KMS-11 (cell line): ENCODE data around the gene SGO2.

Experiments
- H2AFZ ChIP-seq: fragments of 200-600 bp; sonication (generic); 2 replicates; pipeline ENCODE4 v1.6.1; 2016; ENCODE audit warnings: antibody characterized with exemption, mixed run types, low read depth
- H3K27ac ChIP-seq: fragments of 200-600 bp; sonication (generic); 2 replicates; pipeline ENCODE4 v1.6.1; 2016; ENCODE audit warnings: mild to moderate bottlenecking, mixed run types
- H3K27me3 ChIP-seq: fragments of 200-600 bp; sonication (generic); 2 replicates; pipeline ENCODE4 v1.6.1; 2017; ENCODE audit warnings: mild to moderate bottlenecking, low read depth, mixed run types, moderate library complexity; ENCODE audit not compliant: insufficient read depth
- H3K36me3 ChIP-seq: fragments of 200-600 bp; sonication (generic); 2 replicates; pipeline ENCODE4 v1.6.1; 2017; ENCODE audit warnings: mild to moderate bottlenecking, mixed run types; ENCODE audit not compliant: insufficient read depth
- H3K4me1 ChIP-seq: fragments of 200-600 bp; sonication (generic); 2 replicates; pipeline ENCODE4 v1.6.1; 2016; ENCODE audit warnings: mild to moderate bottlenecking, low read depth, mixed run types; ENCODE audit not compliant: poor library complexity, severe bottlenecking
- H3K4me2 ChIP-seq: fragments of 200-600 bp; sonication (generic); 2 replicates; pipeline ENCODE4 v1.7.0; 2016; ENCODE audit warnings: mild to moderate bottlenecking, mixed run types
- H3K4me3 ChIP-seq: fragments of 200-600 bp; sonication (generic); IDR thresholded peaks from 2 replicates; pipeline ENCODE4 v1.6.1; 2017; ENCODE audit warnings: low read depth, low read length, mixed read lengths; ENCODE audit not compliant: insufficient read depth
- H3K79me2 ChIP-seq: fragments of 200-600 bp; sonication (generic); 2 replicates; pipeline ENCODE4 v1.6.1; 2016; ENCODE audit warnings: low read depth, mixed run types; ENCODE audit not compliant: insufficient read depth
- H3K9ac ChIP-seq: fragments of 200-600 bp; sonication (generic); 2 replicates; pipeline ENCODE4 v1.6.1; 2016; ENCODE audit warnings: mild to moderate bottlenecking, mixed run types
- H4K20me1 ChIP-seq: fragments of 200-600 bp; sonication (generic); 2 replicates; pipeline ENCODE4 v1.6.1; 2016; ENCODE audit warnings: mild to moderate bottlenecking, mixed run types; ENCODE audit not compliant: insufficient read depth
- CTCF ChIP-seq: fragments of 200-600 bp; sonication (generic); conservative IDR thresholded peaks from 2 replicates; pipeline ENCODE4 v1.6.1; 2017; ENCODE audit warnings: low read depth, mild to moderate bottlenecking, antibody characterized with exemption, low read length, moderate library complexity, mixed read lengths

Gene SGO2

GRCh38 chr2:200591308-200591707, 65.3 kb downstream of the SGO2 start:
- no peak for TF ChIP-seq CTCF
- Histone ChIP-seq H3K4me1 (no peaks in the 10 kb centered on the region), H2AFZ (no peak overlapping the region), H3K4me3 (no peak overlapping the region), H3K4me2 (no peak overlapping the region), H3K79me2 (no peaks in the 10 kb centered on the region), H4K20me1 (no peaks in the 10 kb centered on the region), H3K36me3 (no peaks in the 10 kb centered on the region), H3K9ac (no peak overlapping the region), H3K27ac (no peak overlapping the region), H3K27me3 (no peaks in the 10 kb centered on the region)

GRCh38 chr2:200592406-200593075, 66.5 kb downstream of the SGO2 start:
- Histone ChIP-seq H2AFZ (no peak overlapping the region), H3K27ac (no peak overlapping the region)

GRCh38 chr2:200593905-200594304, 67.9 kb downstream of the SGO2 start:
- H3K79me2 ChIP-seq = no peaks in the 10 kb centered on the region
- no peak overlapping the region for H3K9ac ChIP-seq
- no peaks in the 10 kb centered on the region for H3K4me1 ChIP-seq
- H3K27ac ChIP-seq = no peak overlapping the region
- no peak overlapping the region for H2AFZ ChIP-seq
- TF ChIP-seq CTCF = no peak
- H3K4me3 ChIP-seq = no peak overlapping the region
- no peak overlapping the region for H3K4me2 ChIP-seq
- no peaks in the 10 kb centered on the region for H3K36me3 ChIP-seq
- H4K20me1 ChIP-seq = no peaks in the 10 kb centered on the region
- H3K27me3 ChIP-seq = no peaks in the 10 kb centered on the region

More at GRCh38 chr2:200592406-200593075, 66.5 kb downstream of the SGO2 start:
- H3K27me3 ChIP-seq = no peaks in the 10 kb centered on the region
- H3K4me1 ChIP-seq = no peaks in the 10 kb centered on the region
- no peaks in the 10 kb centered on the region for H4K20me1 ChIP-seq
- no peak overlapping the region for H3K4me2 ChIP-seq
- no peaks in the 10 kb centered on the region for H3K79me2 ChIP-seq
- TF ChIP-seq CTCF = no peak
- no peak overlapping the region for H3K9ac ChIP-seq
- H3K4me3 ChIP-seq = no peak overlapping the region
- H3K36me3 ChIP-seq = no peaks in the 10 kb centered on the region

GRCh38 chr2:200595913-200596312, 69.9 kb downstream of the SGO2 start:
- Histone ChIP-seq H3K27me3 (no peaks in the 10 kb centered on the region), H3K9ac (no peak overlapping the region)

More at GRCh38 chr2:200595913-200596312, 69.9 kb downstream of the SGO2 start:
- H3K4me2 ChIP-seq = no peak overlapping the region
- H2AFZ ChIP-seq = no peak overlapping the region
- no peaks in the 10 kb centered on the region for H4K20me1 ChIP-seq
- no peaks in the 10 kb centered on the region for H3K79me2 ChIP-seq
- no peaks in the 10 kb centered on the region for H3K4me1 ChIP-seq
- no peak overlapping the region for H3K4me3 ChIP-seq
- no peak overlapping the region for H3K27ac ChIP-seq
- no peak for TF ChIP-seq CTCF
- H3K36me3 ChIP-seq = no peaks in the 10 kb centered on the region
